GM12873 (cell line): ENCODE results near the gene PPP1R2B.

Experiments
- TF ChIP-seq, protein P1 (sequence below): IDR thresholded peaks from 2 replicates; pipeline ENCODE4 v1.5.1; 2012; ENCODE audit warnings: low read depth, mild to moderate bottlenecking, moderate library complexity, low read length, control low read depth; ENCODE audit not compliant: insufficient read depth; ENCODE audit errors: missing control alignments

Gene PPP1R2B

DNA sequence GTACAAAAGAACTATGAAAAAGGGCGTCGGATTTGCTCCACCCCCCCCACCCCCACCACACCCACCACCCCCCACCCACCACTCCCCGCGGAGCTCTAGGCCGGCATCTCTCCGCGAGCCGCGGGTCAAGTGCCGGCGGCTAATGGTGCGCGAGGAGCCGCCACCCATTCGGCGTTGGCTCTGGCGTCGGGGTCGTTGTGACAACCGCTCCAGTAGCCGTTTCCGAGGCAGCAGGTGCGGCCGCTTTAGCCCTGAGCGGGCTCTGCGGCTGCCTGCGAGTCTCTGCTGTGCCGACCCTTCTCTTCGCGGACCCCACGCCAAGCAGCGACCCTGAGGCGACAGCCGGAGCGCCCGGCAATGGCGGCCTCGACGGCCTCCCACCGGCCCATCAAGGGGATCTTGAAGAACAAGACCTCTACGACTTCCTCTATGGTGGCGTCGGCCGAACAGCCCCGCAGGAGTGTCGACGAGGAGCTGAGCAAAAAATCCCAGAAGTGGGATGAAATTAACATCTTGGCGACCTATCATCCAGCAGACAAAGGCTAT, at the start of gene PPP1R2B:
TSS of gene PPP1R2B (plus strand) at position 90 of the 546 bp plus-strand sequence. CDS start at position 358, 268 bp downstream.
- TF ChIP-seq, protein P1, sequence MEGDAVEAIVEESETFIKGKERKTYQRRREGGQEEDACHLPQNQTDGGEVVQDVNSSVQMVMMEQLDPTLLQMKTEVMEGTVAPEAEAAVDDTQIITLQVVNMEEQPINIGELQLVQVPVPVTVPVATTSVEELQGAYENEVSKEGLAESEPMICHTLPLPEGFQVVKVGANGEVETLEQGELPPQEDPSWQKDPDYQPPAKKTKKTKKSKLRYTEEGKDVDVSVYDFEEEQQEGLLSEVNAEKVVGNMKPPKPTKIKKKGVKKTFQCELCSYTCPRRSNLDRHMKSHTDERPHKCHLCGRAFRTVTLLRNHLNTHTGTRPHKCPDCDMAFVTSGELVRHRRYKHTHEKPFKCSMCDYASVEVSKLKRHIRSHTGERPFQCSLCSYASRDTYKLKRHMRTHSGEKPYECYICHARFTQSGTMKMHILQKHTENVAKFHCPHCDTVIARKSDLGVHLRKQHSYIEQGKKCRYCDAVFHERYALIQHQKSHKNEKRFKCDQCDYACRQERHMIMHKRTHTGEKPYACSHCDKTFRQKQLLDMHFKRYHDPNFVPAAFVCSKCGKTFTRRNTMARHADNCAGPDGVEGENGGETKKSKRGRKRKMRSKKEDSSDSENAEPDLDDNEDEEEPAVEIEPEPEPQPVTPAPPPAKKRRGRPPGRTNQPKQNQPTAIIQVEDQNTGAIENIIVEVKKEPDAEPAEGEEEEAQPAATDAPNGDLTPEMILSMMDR, result no peak

DNA sequence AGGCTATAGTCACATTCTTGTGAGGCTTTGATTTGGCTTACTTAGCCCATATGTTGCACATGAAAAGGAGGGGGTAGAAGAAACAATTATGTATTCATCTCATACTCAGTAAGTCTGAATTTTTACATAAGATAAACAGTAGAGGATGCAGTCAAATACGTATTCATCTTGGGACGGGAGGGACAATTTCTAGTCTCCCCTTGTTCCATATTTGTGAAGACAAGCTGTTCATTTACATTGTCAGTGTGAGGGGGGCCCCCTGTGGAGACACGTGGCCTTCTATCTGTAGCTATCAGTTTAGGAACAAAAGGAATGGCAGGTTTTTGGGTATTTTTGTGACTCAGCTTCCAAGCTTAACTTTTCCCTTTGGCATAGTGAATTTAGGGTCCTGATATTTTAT, 49.2 kb upstream of the PPP1R2B start:
- TF ChIP-seq, protein P1, result no peak

DNA sequence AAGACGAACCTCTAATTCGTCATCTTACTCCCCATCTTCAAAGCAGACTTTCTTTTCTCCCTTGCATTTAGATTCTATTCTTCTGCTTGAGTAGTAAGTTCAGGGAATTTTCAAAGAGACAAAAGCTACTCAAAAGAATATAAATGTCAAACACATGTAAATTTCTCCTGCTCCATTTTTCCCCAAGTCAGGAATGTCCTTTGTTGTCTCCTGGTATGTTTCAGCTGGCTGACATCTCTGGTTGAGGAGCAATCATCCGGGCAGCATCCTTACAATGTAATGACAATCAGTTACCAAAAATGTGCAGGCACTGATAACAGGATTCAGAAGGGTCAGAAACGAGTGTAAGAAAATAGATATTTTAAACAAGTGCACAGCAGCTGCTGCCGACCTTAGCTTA, 47.6 kb upstream of the PPP1R2B start:
- TF ChIP-seq, protein P1, result no peak

DNA sequence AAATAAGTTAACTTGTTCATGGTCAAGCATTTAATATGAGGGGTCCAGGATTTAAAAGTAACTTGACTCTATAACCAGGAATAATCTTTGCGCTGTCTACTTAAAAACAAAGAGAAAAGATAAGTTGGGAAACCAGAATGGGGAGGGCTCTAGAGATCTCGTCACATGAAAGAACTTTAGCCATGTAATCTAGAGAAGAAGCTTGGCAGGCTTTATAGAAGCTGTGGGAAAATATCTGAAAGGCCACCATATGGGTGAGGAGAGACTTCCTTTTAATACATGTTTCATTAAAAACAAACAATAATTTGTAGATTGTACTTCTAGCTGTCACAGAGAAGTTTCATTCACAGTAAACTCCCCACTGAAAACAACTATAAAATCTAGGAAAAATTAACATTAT, 46.7 kb upstream of the PPP1R2B start:
- TF ChIP-seq, protein P1, result no peak

DNA sequence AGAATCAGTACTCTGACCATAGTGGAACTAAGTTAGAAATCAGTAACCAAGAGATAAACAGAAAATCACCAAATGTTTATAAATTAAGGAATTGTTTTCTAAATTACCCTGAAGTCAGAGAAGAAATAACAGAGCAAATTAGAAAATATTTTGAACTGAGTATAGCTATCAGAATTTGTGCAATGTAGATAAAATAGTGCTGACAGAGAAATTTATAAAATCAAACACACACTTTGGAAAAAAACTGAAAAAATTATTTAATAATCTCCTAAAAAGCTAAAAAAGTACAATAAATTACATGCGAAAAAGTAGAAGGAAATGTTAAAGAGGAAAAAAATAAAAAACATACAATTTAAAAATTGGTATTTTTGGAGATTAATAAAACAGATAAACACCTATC, 37.1 kb upstream of the PPP1R2B start:
- TF ChIP-seq, protein P1, result no peak

DNA sequence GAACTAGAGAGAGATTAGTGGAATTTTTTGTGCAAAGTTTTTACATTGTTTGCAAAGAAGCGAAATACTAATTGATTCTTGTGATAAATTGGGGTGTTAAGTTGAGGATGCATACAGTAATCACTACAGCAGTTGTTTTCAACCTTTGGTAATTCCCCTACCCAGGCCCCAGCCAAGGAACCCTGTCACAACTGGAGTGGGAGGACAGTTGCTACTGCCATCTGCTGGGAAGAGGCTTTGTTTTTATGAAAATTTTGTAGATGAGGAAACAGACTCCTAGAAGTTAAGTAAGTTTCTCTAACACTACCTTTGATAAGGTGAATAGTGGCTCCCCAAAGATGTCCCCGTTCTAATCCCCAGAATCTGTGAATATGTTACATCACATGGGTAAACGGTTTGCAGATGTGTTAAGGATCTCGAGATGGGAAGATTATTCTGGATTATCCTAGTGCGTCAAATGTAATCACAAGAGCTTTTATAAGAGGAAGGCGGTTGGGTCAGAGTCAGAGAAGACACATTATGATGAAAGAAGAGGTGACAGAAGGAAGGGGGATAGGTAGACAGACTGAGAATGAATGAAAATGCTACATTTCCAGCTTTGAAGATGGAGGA, 34.0 kb upstream of the PPP1R2B start:
- TF ChIP-seq, protein P1, result peak; percentile 50

DNA sequence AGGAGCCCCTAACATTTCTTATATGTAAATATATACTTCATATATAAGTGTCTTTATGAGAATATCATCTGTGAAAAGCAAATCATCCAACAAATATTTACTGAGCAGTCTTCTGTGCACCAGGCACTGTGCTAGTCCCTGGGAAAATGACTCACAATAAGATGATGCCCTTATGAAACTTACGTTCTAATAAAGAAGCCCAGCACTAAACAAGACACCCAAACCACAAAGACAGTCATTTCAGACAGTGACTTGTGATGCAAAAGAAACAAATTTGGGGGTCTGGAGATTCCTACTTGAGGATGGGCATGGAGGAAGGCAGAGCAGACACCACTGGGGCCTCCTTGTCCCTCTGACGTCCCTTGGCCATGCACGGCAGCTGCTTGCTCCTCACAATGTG, 30.6 kb upstream of the PPP1R2B start:
- TF ChIP-seq, protein P1, result no peak
